Tibial nerve (tissue), 4 donors: Measurements from ENCODE around the gene ARF3. TPM values are rescaled to one million over a fixed set of nuclear protein-coding genes. Genes with fewer than 3 reads are reported as not detected.

ENCODE experiments used
- DNase-seq, 2 donors: peaks; one replicate each; pipeline ENCODE4 v3.0.0-alpha.2; 2019; ENCODE audit warnings: low spot score in 2 of 2
- H3K27ac ChIP-seq, 4 donors: fragments of 200-600 bp; sonication (generic) in 3 of 4; one replicate each; pipeline ENCODE4 v1.5.1; 2017 to 2019; ENCODE audit warnings: mild to moderate bottlenecking in 1 of 4
- H3K27me3 ChIP-seq, 2 donors: fragments of 200-600 bp; sonication (generic) in 1 of 2; one replicate each; pipeline versions ENCODE4 v1.5.1 to v1.6.0; 2017 to 2019
- H3K36me3 ChIP-seq, 3 donors: fragments of 200-600 bp; sonication (generic); one replicate each; pipeline ENCODE4 v1.5.1; 2018 to 2019
- H3K4me1 ChIP-seq, 4 donors: fragments of 200-600 bp; sonication (generic) in 3 of 4; one replicate each; pipeline ENCODE4 v1.5.1; 2017 to 2019
- H3K4me3 ChIP-seq, 4 donors: fragments of 200-600 bp; sonication (generic) in 3 of 4; one replicate each; pipeline ENCODE4 v1.5.1; 2017 to 2019; ENCODE audit warnings: mild to moderate bottlenecking in 1 of 4, moderate library complexity in 1 of 4
- H3K9me3 ChIP-seq, 4 donors: fragments of 200-600 bp; sonication (generic) in 3 of 4; one replicate each; pipeline ENCODE4 v1.5.1; 2017 to 2019
- EP300 ChIP-seq, 2 donors: sonication (generic); formaldehyde crosslinking; IDR thresholded peaks; one replicate each; pipeline ENCODE4 v1.6.1; 2017; ENCODE audit warnings: antibody characterized with exemption in 2 of 2, mild to moderate bottlenecking in 1 of 2
- POLR2A ChIP-seq, 2 donors: fragments of 450-650 bp; IDR thresholded peaks; one replicate each; pipeline ENCODE4 v1.6.1; 2017; ENCODE audit warnings: antibody characterized with exemption in 2 of 2, mild to moderate bottlenecking in 2 of 2, moderate library complexity in 2 of 2
- WGBS, 2 donors: methylation state at CpG; one replicate each; pipeline ENCODE4 v1.1.5; 2018; 5-methylcytosine and 5-hydroxymethylcytosine counted together
- total RNA-seq, 4 donors: library from RNA; depleted of rRNA; stranded (reverse); fragments of >200 nt; gene quantifications; one replicate each; pipeline ENCODE4 v1.1.0, GENCODE V29; 2016
- TF ChIP-seq, protein P1 (sequence below), 5 experiments: fragments of 200-600 bp in 3 of 5; fragments of 450-650 bp in 2 of 5; sonication (generic) in 3 of 5; IDR thresholded peaks; one replicate each; pipeline ENCODE4 v1.5.1; 2016 to 2019; ENCODE audit warnings: antibody characterized with exemption in 5 of 5, mild to moderate bottlenecking in 3 of 5, moderate library complexity in 2 of 5

Gene ARF3
- total RNA-seq, 4 donors from 2014 or later = 45.3 to 55.2 (median 49.3) TPM

GRCh38 chr12:48993787-48994186 lies 36.5 kb upstream of the ARF3 start:
- no peak for DNase-seq

DNA sequence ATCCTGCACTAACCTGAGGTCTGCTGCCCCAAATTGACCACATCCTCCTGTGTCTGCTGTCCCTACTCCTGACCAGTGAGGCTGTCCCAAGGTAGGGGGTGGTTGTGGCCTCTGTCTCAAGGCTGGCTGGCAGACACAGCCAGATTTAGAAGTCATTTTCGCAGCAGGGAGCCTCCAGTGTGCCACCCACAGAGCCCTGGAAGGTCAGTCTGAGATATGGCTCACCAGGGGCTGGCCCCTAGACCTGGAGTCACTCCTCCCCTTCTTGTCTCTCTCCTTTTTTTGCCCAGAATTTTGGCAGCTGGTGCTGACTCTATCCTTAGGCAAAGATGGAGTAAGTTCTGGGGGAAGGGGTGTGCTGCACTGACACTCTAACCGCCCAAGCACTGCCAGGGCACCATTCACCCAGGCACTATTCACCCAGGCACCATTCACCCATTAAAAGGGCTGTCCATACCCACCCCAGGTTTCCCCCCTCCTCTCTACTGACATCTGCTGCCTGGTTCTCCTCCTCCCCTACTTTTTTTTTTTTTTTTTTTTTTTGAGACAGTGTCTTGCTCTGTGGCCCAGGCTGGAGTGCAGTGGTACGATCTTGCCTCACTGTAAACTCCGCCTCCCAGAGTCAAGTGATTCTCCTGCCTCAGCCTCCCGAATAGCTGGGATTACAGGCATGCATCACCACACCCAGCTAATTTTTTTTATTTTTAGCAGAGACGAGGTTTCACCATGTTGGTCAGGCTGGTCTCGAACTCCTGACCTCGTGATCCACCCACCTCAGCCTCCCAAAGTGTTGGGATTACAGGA lies 34.2 kb upstream of the ARF3 start:
- DNase-seq = no peak
- H3K9me3 ChIP-seq = no peaks in the 10 kb centered on the region
- H3K27me3 ChIP-seq = peaks cover 0 to 91% of the 10 kb centered on the region in 2 donors
- no peak overlapping the region for H3K27ac ChIP-seq
- no peak overlapping the region for H3K4me3 ChIP-seq
- no peak for TF ChIP-seq EP300 (IDR thresholded peaks at IDR 0.05)
- TF ChIP-seq POLR2A (IDR thresholded peaks at IDR 0.05) = no peak
- TF ChIP-seq, protein P1, sequence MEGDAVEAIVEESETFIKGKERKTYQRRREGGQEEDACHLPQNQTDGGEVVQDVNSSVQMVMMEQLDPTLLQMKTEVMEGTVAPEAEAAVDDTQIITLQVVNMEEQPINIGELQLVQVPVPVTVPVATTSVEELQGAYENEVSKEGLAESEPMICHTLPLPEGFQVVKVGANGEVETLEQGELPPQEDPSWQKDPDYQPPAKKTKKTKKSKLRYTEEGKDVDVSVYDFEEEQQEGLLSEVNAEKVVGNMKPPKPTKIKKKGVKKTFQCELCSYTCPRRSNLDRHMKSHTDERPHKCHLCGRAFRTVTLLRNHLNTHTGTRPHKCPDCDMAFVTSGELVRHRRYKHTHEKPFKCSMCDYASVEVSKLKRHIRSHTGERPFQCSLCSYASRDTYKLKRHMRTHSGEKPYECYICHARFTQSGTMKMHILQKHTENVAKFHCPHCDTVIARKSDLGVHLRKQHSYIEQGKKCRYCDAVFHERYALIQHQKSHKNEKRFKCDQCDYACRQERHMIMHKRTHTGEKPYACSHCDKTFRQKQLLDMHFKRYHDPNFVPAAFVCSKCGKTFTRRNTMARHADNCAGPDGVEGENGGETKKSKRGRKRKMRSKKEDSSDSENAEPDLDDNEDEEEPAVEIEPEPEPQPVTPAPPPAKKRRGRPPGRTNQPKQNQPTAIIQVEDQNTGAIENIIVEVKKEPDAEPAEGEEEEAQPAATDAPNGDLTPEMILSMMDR (IDR thresholded peaks at IDR 0.05) = no peak
- 59 to 73% methylated on average over 7 to 8 of the region's 8 CpGs for WGBS, 2 donors
- no peaks in the 10 kb centered on the region for H3K36me3 ChIP-seq
- H3K4me1 ChIP-seq = peaks cover 0 to 17% (median 3%) of the 10 kb centered on the region in 4 donors

More at GRCh38 chr12:48993787-48994186, 36.5 kb upstream of the ARF3 start:
- H3K27me3 ChIP-seq = peaks cover 0 to 85% of the 10 kb centered on the region in 2 donors
- H3K27ac ChIP-seq = no peak overlapping the region
- no peak overlapping the region for H3K4me3 ChIP-seq
- H3K9me3 ChIP-seq = no peaks in the 10 kb centered on the region
- peaks cover 0 to 41% (median 21%) of the 10 kb centered on the region in 4 donors for H3K4me1 ChIP-seq
- 79 to 83% methylated on average over 3 of the region's 3 CpGs for WGBS, 2 donors
- TF ChIP-seq POLR2A (IDR thresholded peaks at IDR 0.05) = no peak
- TF ChIP-seq, protein P1 (IDR thresholded peaks at IDR 0.05) = no peak
- TF ChIP-seq EP300 (IDR thresholded peaks at IDR 0.05) = no peak
- no peaks in the 10 kb centered on the region for H3K36me3 ChIP-seq

- no peak for TF ChIP-seq POLR2A (IDR thresholded peaks at IDR 0.05)
- TF ChIP-seq EP300 (IDR thresholded peaks at IDR 0.05) = no peak
- TF ChIP-seq, protein P1 (IDR thresholded peaks at IDR 0.05) = no peak
- H3K4me1 ChIP-seq = peaks cover 0 to 12% (median 2%) of the 10 kb centered on the region in 4 donors
- H3K9me3 ChIP-seq = no peaks in the 10 kb centered on the region
- peaks cover 0 to 95% of the 10 kb centered on the region in 2 donors for H3K27me3 ChIP-seq
- DNase-seq = no peak
- no peak overlapping the region for H3K27ac ChIP-seq
- no peak overlapping the region for H3K4me3 ChIP-seq
- H3K36me3 ChIP-seq = no peaks in the 10 kb centered on the region
Observed at GRCh38 chr12:48990552-48990951, 33.3 kb upstream of the ARF3 start.

DNA sequence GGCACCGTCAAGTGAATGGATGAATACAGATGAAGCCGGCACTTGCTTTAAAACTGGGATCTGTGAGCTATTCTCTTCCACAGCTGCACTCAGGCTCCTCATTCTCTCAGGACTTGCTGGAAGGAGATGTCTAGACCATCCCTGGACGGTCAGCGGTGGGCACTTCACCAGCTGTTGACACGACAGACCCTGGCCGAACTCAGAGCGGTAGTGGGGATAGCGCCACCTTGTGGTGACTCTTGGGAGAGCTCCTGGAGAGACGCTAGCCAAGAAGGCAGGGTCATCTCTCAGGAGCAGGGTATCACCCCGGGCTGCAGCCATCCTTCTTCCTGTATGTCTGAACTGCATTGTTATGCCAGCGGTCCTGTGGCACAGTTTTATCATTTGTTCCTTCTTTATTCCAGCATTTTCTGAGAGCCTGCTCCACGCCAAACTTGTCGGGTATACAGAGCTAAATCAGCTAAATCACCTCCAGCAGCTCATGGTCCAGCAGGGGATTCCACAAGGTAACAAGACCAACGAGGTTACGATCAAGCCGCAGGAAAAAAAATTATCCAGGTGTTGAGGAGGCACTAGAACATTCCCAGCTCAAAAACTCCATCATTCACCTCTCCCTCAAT lies 30.9 kb upstream of the ARF3 start:
- Histone ChIP-seq H3K4me1 (no peaks in the 10 kb centered on the region), H3K27ac (no peak overlapping the region), H3K27me3 (peaks cover 0 to 96% of the 10 kb centered on the region in 2 donors), H3K36me3 (no peaks in the 10 kb centered on the region), H3K9me3 (no peaks in the 10 kb centered on the region), H3K4me3 (no peak overlapping the region)
- WGBS, 2 donors = 31 to 32% methylated on average over 13 to 16 of the region's 16 CpGs
- TF ChIP-seq, protein P1 (IDR thresholded peaks at IDR 0.05) = peak; percentile 63 to 75 (median 66)
- TF ChIP-seq EP300 (IDR thresholded peaks at IDR 0.05) = no peak
- TF ChIP-seq POLR2A (IDR thresholded peaks at IDR 0.05) = no peak
- DNase-seq = peak; percentile 51 to 74

DNA sequence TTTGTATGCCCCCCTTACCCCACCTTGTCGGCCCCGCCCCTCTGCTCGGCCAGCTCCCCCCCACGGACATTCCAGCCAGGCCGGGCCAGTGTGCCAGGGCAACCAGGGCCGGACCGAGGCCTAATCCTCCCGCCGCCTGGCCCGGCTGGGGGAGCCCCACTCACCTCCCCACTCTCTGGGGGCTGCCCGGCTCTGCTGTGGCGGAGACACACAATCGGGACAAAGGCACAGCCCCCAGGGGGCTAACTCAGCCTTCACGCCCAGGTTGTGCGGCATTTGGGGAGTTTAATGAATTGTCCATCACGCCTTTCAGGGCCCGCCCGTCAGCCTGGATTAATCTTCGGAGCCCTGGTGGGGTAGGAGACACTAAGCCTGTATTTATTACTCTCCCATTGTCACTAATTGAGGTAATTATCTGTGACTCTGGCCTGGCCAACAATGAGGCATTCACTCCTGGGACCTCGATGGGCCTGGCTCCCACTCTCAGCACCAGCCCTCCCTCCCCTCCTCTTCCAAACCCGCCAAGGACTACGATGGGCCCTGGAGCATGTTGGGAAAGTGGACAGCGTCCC lies 29.5 kb upstream of the ARF3 start:
- WGBS, 2 donors = 49 to 56% methylated on average over 20 to 23 of the region's 23 CpGs
- no peak for TF ChIP-seq EP300 (IDR thresholded peaks at IDR 0.05)
- TF ChIP-seq, protein P1 (IDR thresholded peaks at IDR 0.05) = no peak
- no peak for TF ChIP-seq POLR2A (IDR thresholded peaks at IDR 0.05)

More for the DNA sequence above, 29.5 kb upstream of the ARF3 start:
- Histone ChIP-seq H3K27ac (no peak overlapping the region), H3K27me3 (peaks cover 0 to 98% of the 10 kb centered on the region in 2 donors), H3K4me3 (no peak overlapping the region), H3K9me3 (no peaks in the 10 kb centered on the region), H3K36me3 (no peaks in the 10 kb centered on the region), H3K4me1 (no peaks in the 10 kb centered on the region)
- DNase-seq = no peak
